HepG2 (cell line): ENCODE measurements around the gene SGMS1. TPM values are rescaled to one million over a fixed set of nuclear protein-coding genes. Genes with fewer than 3 reads are reported as not detected.

Experiments
- ATF3 ChIP-seq: sonication (generic); formaldehyde crosslinking; IDR thresholded peaks from 2 replicates; pipeline ENCODE4 v1.4.0; 2020; ENCODE audit warnings: missing genetic modification reagents
- CEBPB ChIP-seq: IDR thresholded peaks from 2 replicates; pipeline ENCODE4 v1.6.1; 2011; ENCODE audit warnings: low read depth, low read length, improper control_type of control experiment, borderline replicate concordance
- ESRRA ChIP-seq: sonication (generic); formaldehyde crosslinking; IDR thresholded peaks from 2 replicates; pipeline ENCODE4 v1.5.1; 2020; ENCODE audit warnings: mild to moderate bottlenecking, low read depth, missing genetic modification reagents
- NCOA2 ChIP-seq: sonication (generic); formaldehyde crosslinking; IDR thresholded peaks from 2 replicates; pipeline ENCODE4 v1.8.0; 2022; ENCODE audit warnings: inconsistent platforms
- PAX8 ChIP-seq: sonication (generic); formaldehyde crosslinking; IDR thresholded peaks from 2 replicates; pipeline ENCODE4 v1.8.0; 2022; ENCODE audit warnings: mild to moderate bottlenecking, missing genetic modification reagents, borderline replicate concordance
- RCOR2 ChIP-seq: IDR thresholded peaks from 2 replicates; pipeline ENCODE4 v1.6.1; 2016; ENCODE audit warnings: missing biosample characterization, missing genetic modification reagents
- SOX13 ChIP-seq, 3 experiments: fragments of 450-650 bp in 1 of 3; sonication (generic) in 1 of 3; formaldehyde crosslinking in 1 of 3; IDR thresholded peaks in 2 of 3; conservative IDR thresholded peaks in 1 of 3; 2 replicates each; pipeline versions ENCODE4 v1.5.0 to v1.6.1; 2016 to 2020; ENCODE audit warnings: antibody characterized with exemption in 1 of 3, mild to moderate bottlenecking in 1 of 3, missing compliant biosample characterization in 1 of 3, missing genetic modification reagents in 1 of 3, moderate library complexity in 1 of 3
- ZBTB8A ChIP-seq: sonication (generic); formaldehyde crosslinking; IDR thresholded peaks from 2 replicates; pipeline ENCODE4 v1.4.0; 2020; ENCODE audit warnings: mild to moderate bottlenecking, low read depth, missing genetic modification reagents, borderline replicate concordance
- ZKSCAN8 ChIP-seq: IDR thresholded peaks from 2 replicates; pipeline ENCODE4 v1.6.1; 2016; ENCODE audit warnings: borderline replicate concordance, missing genetic modification reagents, missing compliant biosample characterization
- ZNF224 ChIP-seq: sonication (generic); formaldehyde crosslinking; IDR thresholded peaks from 2 replicates; pipeline ENCODE4 v1.5.0; 2020; ENCODE audit warnings: mild to moderate bottlenecking, missing genetic modification reagents
- ZNF614 ChIP-seq: IDR thresholded peaks from 2 replicates; pipeline ENCODE4 v1.6.1; 2018; ENCODE audit warnings: missing biosample characterization, missing genetic modification reagents, inconsistent platforms, borderline replicate concordance
- ZSCAN21 ChIP-seq: sonication (generic); formaldehyde crosslinking; IDR thresholded peaks from 2 replicates; pipeline ENCODE4 v1.8.0; 2022; ENCODE audit warnings: mild to moderate bottlenecking, missing genetic modification reagents, moderate library complexity, borderline replicate concordance
- polyA plus RNA-seq, 8 experiments: library from polyadenylated mRNA; depleted of rRNA in 3 of 8; stranded (reverse) in 7 of 8; unstranded in 1 of 8; fragments of >200 nt; fragmentation: Illumina TruSeq in 4 of 8; extraction: Trizol in 4 of 8; gene quantifications; 2 replicates each; pipeline versions ENCODE4 v1.2.1 to v1.2.3, GENCODE V29; 2011 to 2016; ENCODE audit warnings: low read depth in 4 of 8, missing spikeins in 1 of 8, mixed read lengths in 1 of 8; ENCODE audit not compliant: insufficient read depth in 1 of 8
- total RNA-seq, 5 experiments: library from RNA; depleted of rRNA; stranded (reverse); fragments of >200 nt; fragmentation: Illumina TruSeq; extraction: Trizol; gene quantifications; 2 replicates each; pipeline ENCODE4 v1.2.3, GENCODE V29; 2016; ENCODE audit warnings: low read depth in 1 of 5
- TF ChIP-seq, protein P1 (sequence below): sonication (generic); formaldehyde crosslinking; IDR thresholded peaks from 2 replicates; pipeline ENCODE4 v1.5.0; 2020; ENCODE audit warnings: missing genetic modification reagents
- TF ChIP-seq, protein P2 (sequence below): sonication (generic); formaldehyde crosslinking; IDR thresholded peaks from 2 replicates; pipeline ENCODE4 v1.9.0; 2021; ENCODE audit warnings: mild to moderate bottlenecking, missing genetic modification reagents
- TF ChIP-seq, protein P3 (sequence below): IDR thresholded peaks from 2 replicates; pipeline ENCODE4 v1.4.0; 2020; ENCODE audit warnings: mild to moderate bottlenecking, missing genetic modification reagents

Gene SGMS1
- total and polyA plus RNA-seq, 2 of the 13 experiments (the other 11 are each of a cell fraction or from before 2014, with no cell fraction given) = 6.5 to 15.1 TPM

- 0 out of 2 replicates have a peak, but pooled peaks have one; percentile 20 for TF ChIP-seq ZKSCAN8
- no peak for TF ChIP-seq PAX8
- peak; percentile 24; the same call in 1 of the 2 replicates for TF ChIP-seq NCOA2
- no peak for TF ChIP-seq ZNF614 (CRISPR knock-in tag)
- no peak for TF ChIP-seq ATF3
- 0 out of 2 replicates have a peak, but pooled peaks have one; percentile 23 for TF ChIP-seq RCOR2 (CRISPR knock-in tag)
- TF ChIP-seq, protein P1, sequence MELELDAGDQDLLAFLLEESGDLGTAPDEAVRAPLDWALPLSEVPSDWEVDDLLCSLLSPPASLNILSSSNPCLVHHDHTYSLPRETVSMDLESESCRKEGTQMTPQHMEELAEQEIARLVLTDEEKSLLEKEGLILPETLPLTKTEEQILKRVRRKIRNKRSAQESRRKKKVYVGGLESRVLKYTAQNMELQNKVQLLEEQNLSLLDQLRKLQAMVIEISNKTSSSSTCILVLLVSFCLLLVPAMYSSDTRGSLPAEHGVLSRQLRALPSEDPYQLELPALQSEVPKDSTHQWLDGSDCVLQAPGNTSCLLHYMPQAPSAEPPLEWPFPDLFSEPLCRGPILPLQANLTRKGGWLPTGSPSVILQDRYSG (CRISPR knock-in tag) = no peak
- TF ChIP-seq, protein P2, sequence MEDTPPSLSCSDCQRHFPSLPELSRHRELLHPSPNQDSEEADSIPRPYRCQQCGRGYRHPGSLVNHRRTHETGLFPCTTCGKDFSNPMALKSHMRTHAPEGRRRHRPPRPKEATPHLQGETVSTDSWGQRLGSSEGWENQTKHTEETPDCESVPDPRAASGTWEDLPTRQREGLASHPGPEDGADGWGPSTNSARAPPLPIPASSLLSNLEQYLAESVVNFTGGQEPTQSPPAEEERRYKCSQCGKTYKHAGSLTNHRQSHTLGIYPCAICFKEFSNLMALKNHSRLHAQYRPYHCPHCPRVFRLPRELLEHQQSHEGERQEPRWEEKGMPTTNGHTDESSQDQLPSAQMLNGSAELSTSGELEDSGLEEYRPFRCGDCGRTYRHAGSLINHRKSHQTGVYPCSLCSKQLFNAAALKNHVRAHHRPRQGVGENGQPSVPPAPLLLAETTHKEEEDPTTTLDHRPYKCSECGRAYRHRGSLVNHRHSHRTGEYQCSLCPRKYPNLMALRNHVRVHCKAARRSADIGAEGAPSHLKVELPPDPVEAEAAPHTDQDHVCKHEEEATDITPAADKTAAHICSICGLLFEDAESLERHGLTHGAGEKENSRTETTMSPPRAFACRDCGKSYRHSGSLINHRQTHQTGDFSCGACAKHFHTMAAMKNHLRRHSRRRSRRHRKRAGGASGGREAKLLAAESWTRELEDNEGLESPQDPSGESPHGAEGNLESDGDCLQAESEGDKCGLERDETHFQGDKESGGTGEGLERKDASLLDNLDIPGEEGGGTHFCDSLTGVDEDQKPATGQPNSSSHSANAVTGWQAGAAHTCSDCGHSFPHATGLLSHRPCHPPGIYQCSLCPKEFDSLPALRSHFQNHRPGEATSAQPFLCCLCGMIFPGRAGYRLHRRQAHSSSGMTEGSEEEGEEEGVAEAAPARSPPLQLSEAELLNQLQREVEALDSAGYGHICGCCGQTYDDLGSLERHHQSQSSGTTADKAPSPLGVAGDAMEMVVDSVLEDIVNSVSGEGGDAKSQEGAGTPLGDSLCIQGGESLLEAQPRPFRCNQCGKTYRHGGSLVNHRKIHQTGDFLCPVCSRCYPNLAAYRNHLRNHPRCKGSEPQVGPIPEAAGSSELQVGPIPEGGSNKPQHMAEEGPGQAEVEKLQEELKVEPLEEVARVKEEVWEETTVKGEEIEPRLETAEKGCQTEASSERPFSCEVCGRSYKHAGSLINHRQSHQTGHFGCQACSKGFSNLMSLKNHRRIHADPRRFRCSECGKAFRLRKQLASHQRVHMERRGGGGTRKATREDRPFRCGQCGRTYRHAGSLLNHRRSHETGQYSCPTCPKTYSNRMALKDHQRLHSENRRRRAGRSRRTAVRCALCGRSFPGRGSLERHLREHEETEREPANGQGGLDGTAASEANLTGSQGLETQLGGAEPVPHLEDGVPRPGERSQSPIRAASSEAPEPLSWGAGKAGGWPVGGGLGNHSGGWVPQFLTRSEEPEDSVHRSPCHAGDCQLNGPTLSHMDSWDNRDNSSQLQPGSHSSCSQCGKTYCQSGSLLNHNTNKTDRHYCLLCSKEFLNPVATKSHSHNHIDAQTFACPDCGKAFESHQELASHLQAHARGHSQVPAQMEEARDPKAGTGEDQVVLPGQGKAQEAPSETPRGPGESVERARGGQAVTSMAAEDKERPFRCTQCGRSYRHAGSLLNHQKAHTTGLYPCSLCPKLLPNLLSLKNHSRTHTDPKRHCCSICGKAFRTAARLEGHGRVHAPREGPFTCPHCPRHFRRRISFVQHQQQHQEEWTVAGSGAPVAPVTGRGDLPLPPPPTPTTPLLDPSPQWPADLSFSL = no peak
- TF ChIP-seq, protein P3, sequence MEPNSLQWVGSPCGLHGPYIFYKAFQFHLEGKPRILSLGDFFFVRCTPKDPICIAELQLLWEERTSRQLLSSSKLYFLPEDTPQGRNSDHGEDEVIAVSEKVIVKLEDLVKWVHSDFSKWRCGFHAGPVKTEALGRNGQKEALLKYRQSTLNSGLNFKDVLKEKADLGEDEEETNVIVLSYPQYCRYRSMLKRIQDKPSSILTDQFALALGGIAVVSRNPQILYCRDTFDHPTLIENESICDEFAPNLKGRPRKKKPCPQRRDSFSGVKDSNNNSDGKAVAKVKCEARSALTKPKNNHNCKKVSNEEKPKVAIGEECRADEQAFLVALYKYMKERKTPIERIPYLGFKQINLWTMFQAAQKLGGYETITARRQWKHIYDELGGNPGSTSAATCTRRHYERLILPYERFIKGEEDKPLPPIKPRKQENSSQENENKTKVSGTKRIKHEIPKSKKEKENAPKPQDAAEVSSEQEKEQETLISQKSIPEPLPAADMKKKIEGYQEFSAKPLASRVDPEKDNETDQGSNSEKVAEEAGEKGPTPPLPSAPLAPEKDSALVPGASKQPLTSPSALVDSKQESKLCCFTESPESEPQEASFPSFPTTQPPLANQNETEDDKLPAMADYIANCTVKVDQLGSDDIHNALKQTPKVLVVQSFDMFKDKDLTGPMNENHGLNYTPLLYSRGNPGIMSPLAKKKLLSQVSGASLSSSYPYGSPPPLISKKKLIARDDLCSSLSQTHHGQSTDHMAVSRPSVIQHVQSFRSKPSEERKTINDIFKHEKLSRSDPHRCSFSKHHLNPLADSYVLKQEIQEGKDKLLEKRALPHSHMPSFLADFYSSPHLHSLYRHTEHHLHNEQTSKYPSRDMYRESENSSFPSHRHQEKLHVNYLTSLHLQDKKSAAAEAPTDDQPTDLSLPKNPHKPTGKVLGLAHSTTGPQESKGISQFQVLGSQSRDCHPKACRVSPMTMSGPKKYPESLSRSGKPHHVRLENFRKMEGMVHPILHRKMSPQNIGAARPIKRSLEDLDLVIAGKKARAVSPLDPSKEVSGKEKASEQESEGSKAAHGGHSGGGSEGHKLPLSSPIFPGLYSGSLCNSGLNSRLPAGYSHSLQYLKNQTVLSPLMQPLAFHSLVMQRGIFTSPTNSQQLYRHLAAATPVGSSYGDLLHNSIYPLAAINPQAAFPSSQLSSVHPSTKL (CRISPR knock-in tag) = peak; percentile 65
- no peak for TF ChIP-seq ESRRA (CRISPR knock-in tag)
- peak; percentile 70; the same call in 1 of the 2 replicates for TF ChIP-seq CEBPB
- TF ChIP-seq SOX13 (IDR thresholded peaks at IDR 0.05) = no peak
- peak in 1 of 2 experiments; percentile 26; a peak in 1 of 4 replicates for TF ChIP-seq SOX13 (CRISPR knock-in tag; conservative IDR thresholded peaks at IDR 0.05 in 1 of 2, IDR thresholded peaks at IDR 0.05 in 1 of 2)
- TF ChIP-seq ZNF224 (CRISPR knock-in tag) = no peak
- TF ChIP-seq ZBTB8A (CRISPR knock-in tag) = no peak
- TF ChIP-seq ZSCAN21 (CRISPR knock-in tag) = no peak
These were observed 112.1 kb downstream of the SGMS1 start (continued) for GRCh38 chr10:50511492-50512213.
